HepG2 (cell line): Measurements from ENCODE around the gene CTSZ. TPM values are rescaled to one million over a fixed set of nuclear protein-coding genes. Genes with fewer than 3 reads are reported as not detected.
A peak's percentile ranks its signal among the peaks of the same experiment; 100 is the strongest.

Experiments used
- CEBPB ChIP-seq: IDR thresholded peaks from 2 replicates; pipeline ENCODE4 v1.6.1; 2011; ENCODE audit warnings: low read depth, low read length, improper control_type of control experiment, borderline replicate concordance
- FOXO4 ChIP-seq: sonication (generic); formaldehyde crosslinking; conservative IDR thresholded peaks from 2 replicates; pipeline ENCODE4 v1.8.1; 2023; ENCODE audit warnings: missing genetic modification reagents
- GATAD2A ChIP-seq: IDR thresholded peaks from 2 replicates; pipeline ENCODE4 v1.6.1; 2016
- GZF1 ChIP-seq: sonication (generic); formaldehyde crosslinking; IDR thresholded peaks from 2 replicates; pipeline ENCODE4 v1.5.1; 2020; ENCODE audit warnings: mild to moderate bottlenecking, missing genetic modification reagents
- KDM2A ChIP-seq: sonication (generic); formaldehyde crosslinking; IDR thresholded peaks from 2 replicates; pipeline ENCODE4 v1.4.0; 2020; ENCODE audit warnings: low read depth, missing genetic modification reagents, borderline replicate concordance
- MTA3 ChIP-seq: sonication (generic); formaldehyde crosslinking; IDR thresholded peaks from 2 replicates; pipeline ENCODE4 v1.4.0; 2020; ENCODE audit warnings: missing genetic modification reagents
- PATZ1 ChIP-seq: sonication (generic); formaldehyde crosslinking; IDR thresholded peaks from 2 replicates; pipeline ENCODE4 v1.4.0; 2020; ENCODE audit warnings: missing genetic modification reagents
- THYN1 ChIP-seq: sonication (generic); formaldehyde crosslinking; IDR thresholded peaks from 2 replicates; pipeline ENCODE4 v1.8.1; 2023; ENCODE audit warnings: low read depth, mild to moderate bottlenecking, moderate library complexity, missing genetic modification reagents, borderline replicate concordance
- ZNF343 ChIP-seq: sonication (generic); formaldehyde crosslinking; IDR thresholded peaks from 2 replicates; pipeline ENCODE4 v1.4.0; 2020; ENCODE audit warnings: mild to moderate bottlenecking, missing genetic modification reagents
- ZNF552 ChIP-seq: sonication (generic); formaldehyde crosslinking; IDR thresholded peaks from 2 replicates; pipeline ENCODE4 v1.9.0; 2022; ENCODE audit warnings: missing genetic modification reagents, mild to moderate bottlenecking, borderline replicate concordance
- polyA plus RNA-seq, 8 experiments: library from polyadenylated mRNA; depleted of rRNA in 3 of 8; stranded (reverse) in 7 of 8; unstranded in 1 of 8; fragments of >200 nt; fragmentation: Illumina TruSeq in 4 of 8; extraction: Trizol in 4 of 8; gene quantifications; 2 replicates each; pipeline versions ENCODE4 v1.2.1 to v1.2.3, GENCODE V29; 2011 to 2016; ENCODE audit warnings: low read depth in 4 of 8, missing spikeins in 1 of 8, mixed read lengths in 1 of 8; ENCODE audit not compliant: insufficient read depth in 1 of 8
- total RNA-seq, 5 experiments: library from RNA; depleted of rRNA; stranded (reverse); fragments of >200 nt; fragmentation: Illumina TruSeq; extraction: Trizol; gene quantifications; 2 replicates each; pipeline ENCODE4 v1.2.3, GENCODE V29; 2016; ENCODE audit warnings: low read depth in 1 of 5
- TF ChIP-seq, protein P1 (sequence below): sonication (generic); formaldehyde crosslinking; IDR thresholded peaks from 2 replicates; pipeline ENCODE4 v1.9.0; 2022; ENCODE audit warnings: low read depth, missing genetic modification reagents
- TF ChIP-seq, protein P2 (sequence below): sonication (generic); formaldehyde crosslinking; IDR thresholded peaks from 2 replicates; pipeline ENCODE4 v1.4.0; 2020; ENCODE audit warnings: missing genetic modification reagents
- TF ChIP-seq, protein P3 (sequence below), 2 experiments: sonication (generic) in 1 of 2; formaldehyde crosslinking in 1 of 2; IDR thresholded peaks; 2 replicates each; pipeline versions ENCODE4 v1.4.0 to v1.6.1; 2016 to 2020; ENCODE audit warnings: borderline replicate concordance in 1 of 2, low read depth in 1 of 2, mild to moderate bottlenecking in 1 of 2, missing genetic modification reagents in 1 of 2

CTSZ gene
- total and polyA plus RNA-seq, 2 of the 13 experiments (the other 11 are each of a cell fraction or from before 2014, with no cell fraction given), result 0.33 TPM; not detected in 1

- TF ChIP-seq PATZ1 (CRISPR knock-in tag) (no peak), ZNF552 (CRISPR knock-in tag) (no peak), ZNF343 (0 out of 2 replicates have a peak, but pooled peaks have one; percentile 0), FOXO4 (CRISPR knock-in tag) (no peak), MTA3 (CRISPR knock-in tag) (no peak), GZF1 (CRISPR knock-in tag) (0 out of 2 replicates have a peak, but pooled peaks have one; percentile 2), THYN1 (peak; percentile 25; the same call in 1 of the 2 replicates), CEBPB (no peak), GATAD2A (CRISPR knock-in tag) (no peak), KDM2A (CRISPR knock-in tag) (no peak)
- TF ChIP-seq, protein P1, sequence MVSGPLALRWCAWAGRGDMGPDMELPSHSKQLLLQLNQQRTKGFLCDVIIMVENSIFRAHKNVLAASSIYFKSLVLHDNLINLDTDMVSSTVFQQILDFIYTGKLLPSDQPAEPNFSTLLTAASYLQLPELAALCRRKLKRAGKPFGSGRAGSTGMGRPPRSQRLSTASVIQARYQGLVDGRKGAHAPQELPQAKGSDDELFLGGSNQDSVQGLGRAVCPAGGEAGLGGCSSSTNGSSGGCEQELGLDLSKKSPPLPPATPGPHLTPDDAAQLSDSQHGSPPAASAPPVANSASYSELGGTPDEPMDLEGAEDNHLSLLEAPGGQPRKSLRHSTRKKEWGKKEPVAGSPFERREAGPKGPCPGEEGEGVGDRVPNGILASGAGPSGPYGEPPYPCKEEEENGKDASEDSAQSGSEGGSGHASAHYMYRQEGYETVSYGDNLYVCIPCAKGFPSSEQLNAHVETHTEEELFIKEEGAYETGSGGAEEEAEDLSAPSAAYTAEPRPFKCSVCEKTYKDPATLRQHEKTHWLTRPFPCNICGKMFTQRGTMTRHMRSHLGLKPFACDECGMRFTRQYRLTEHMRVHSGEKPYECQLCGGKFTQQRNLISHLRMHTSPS (CRISPR knock-in tag), result peak; percentile 14; the same call in 1 of the 2 replicates
- TF ChIP-seq, protein P2, sequence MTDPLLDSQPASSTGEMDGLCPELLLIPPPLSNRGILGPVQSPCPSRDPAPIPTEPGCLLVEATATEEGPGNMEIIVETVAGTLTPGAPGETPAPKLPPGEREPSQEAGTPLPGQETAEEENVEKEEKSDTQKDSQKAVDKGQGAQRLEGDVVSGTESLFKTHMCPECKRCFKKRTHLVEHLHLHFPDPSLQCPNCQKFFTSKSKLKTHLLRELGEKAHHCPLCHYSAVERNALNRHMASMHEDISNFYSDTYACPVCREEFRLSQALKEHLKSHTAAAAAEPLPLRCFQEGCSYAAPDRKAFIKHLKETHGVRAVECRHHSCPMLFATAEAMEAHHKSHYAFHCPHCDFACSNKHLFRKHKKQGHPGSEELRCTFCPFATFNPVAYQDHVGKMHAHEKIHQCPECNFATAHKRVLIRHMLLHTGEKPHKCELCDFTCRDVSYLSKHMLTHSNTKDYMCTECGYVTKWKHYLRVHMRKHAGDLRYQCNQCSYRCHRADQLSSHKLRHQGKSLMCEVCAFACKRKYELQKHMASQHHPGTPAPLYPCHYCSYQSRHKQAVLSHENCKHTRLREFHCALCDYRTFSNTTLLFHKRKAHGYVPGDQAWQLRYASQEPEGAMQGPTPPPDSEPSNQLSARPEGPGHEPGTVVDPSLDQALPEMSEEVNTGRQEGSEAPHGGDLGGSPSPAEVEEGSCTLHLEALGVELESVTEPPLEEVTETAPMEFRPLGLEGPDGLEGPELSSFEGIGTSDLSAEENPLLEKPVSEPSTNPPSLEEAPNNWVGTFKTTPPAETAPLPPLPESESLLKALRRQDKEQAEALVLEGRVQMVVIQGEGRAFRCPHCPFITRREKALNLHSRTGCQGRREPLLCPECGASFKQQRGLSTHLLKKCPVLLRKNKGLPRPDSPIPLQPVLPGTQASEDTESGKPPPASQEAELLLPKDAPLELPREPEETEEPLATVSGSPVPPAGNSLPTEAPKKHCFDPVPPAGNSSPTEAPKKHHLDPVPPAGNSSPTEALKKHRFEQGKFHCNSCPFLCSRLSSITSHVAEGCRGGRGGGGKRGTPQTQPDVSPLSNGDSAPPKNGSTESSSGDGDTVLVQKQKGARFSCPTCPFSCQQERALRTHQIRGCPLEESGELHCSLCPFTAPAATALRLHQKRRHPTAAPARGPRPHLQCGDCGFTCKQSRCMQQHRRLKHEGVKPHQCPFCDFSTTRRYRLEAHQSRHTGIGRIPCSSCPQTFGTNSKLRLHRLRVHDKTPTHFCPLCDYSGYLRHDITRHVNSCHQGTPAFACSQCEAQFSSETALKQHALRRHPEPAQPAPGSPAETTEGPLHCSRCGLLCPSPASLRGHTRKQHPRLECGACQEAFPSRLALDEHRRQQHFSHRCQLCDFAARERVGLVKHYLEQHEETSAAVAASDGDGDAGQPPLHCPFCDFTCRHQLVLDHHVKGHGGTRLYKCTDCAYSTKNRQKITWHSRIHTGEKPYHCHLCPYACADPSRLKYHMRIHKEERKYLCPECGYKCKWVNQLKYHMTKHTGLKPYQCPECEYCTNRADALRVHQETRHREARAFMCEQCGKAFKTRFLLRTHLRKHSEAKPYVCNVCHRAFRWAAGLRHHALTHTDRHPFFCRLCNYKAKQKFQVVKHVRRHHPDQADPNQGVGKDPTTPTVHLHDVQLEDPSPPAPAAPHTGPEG (CRISPR knock-in tag), result no peak
- TF ChIP-seq, protein P3, sequence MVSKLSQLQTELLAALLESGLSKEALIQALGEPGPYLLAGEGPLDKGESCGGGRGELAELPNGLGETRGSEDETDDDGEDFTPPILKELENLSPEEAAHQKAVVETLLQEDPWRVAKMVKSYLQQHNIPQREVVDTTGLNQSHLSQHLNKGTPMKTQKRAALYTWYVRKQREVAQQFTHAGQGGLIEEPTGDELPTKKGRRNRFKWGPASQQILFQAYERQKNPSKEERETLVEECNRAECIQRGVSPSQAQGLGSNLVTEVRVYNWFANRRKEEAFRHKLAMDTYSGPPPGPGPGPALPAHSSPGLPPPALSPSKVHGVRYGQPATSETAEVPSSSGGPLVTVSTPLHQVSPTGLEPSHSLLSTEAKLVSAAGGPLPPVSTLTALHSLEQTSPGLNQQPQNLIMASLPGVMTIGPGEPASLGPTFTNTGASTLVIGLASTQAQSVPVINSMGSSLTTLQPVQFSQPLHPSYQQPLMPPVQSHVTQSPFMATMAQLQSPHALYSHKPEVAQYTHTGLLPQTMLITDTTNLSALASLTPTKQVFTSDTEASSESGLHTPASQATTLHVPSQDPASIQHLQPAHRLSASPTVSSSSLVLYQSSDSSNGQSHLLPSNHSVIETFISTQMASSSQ (IDR thresholded peaks at IDR 0.05; ENCODE audit: low read depth), result 0 out of 2 replicates have a peak, but pooled peaks have one; percentile 29
- TF ChIP-seq, protein P3 (CRISPR knock-in tag; IDR thresholded peaks at IDR 0.05; ENCODE audit: borderline replicate concordance), result no peak
Observed at GRCh38 chr20:59031564-59032022, 24.5 kb upstream of the CTSZ start (continued).
